Esophagus squamous epithelium (tissue), 4 donors: Measurements from ENCODE around the gene APOO.

Source experiments
- POLR2A ChIP-seq, 4 donors: fragments of 450-650 bp; IDR thresholded peaks; one replicate each; pipeline ENCODE4 v1.6.1; 2017; ENCODE audit warnings: antibody characterized with exemption in 4 of 4, mild to moderate bottlenecking in 4 of 4, moderate library complexity in 3 of 4
- TF ChIP-seq, protein P1 (sequence below), 6 experiments: fragments of 450-650 bp in 4 of 6; fragments of 200-600 bp in 2 of 6; sonication (generic) in 2 of 6; IDR thresholded peaks; one replicate each; pipeline ENCODE4 v1.5.1; 2016 to 2019; ENCODE audit warnings: antibody characterized with exemption in 6 of 6, mild to moderate bottlenecking in 4 of 6, moderate library complexity in 4 of 6

DNA sequence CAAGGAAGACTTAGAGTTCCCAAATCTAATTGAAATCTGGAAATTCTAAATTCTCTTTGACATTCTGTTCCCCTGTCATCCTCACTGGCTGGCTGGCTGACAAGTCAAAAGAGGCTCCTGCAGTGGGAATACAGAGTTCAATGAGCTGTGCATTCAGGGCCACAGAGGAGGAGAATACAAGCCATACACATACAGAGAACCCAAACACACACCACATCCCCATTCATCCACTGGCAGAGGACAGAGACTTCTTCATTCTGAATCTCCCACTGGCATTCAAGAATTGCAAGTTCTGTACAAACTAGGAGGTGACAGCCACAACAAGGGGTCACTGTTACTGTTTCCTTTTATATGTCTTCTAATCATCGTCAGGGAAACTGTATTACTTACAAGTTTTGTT, 75.0 kb downstream of the APOO start:
- TF ChIP-seq, protein P1, sequence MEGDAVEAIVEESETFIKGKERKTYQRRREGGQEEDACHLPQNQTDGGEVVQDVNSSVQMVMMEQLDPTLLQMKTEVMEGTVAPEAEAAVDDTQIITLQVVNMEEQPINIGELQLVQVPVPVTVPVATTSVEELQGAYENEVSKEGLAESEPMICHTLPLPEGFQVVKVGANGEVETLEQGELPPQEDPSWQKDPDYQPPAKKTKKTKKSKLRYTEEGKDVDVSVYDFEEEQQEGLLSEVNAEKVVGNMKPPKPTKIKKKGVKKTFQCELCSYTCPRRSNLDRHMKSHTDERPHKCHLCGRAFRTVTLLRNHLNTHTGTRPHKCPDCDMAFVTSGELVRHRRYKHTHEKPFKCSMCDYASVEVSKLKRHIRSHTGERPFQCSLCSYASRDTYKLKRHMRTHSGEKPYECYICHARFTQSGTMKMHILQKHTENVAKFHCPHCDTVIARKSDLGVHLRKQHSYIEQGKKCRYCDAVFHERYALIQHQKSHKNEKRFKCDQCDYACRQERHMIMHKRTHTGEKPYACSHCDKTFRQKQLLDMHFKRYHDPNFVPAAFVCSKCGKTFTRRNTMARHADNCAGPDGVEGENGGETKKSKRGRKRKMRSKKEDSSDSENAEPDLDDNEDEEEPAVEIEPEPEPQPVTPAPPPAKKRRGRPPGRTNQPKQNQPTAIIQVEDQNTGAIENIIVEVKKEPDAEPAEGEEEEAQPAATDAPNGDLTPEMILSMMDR (IDR thresholded peaks at IDR 0.05): no peak
- no peak for TF ChIP-seq POLR2A (IDR thresholded peaks at IDR 0.05)
